BJ (cell line): Measurements from ENCODE around the gene ITK. TPM values are rescaled to one million over a fixed set of nuclear protein-coding genes. Genes with fewer than 3 reads are reported as not detected.

Experiments
- CTCF ChIA-PET: fragments of 350-600 bp; formaldehyde crosslinking; extraction: SDS; loops from one replicate; lab custom pipeline; 2021; ENCODE audit warnings: antibody characterized with exemption, inconsistent platforms; lab: Yijun Ruan, JAX
- POLR2A ChIA-PET: fragments of 300-600 bp; sonication (Branson Sonifier 250); formaldehyde crosslinking; extraction: SDS; loops from one replicate; lab custom pipeline; 2021; ENCODE audit warnings: antibody characterized with exemption; lab: Charles Lee
- DNase-seq: peaks from one replicate; pipeline ENCODE4 v3.0.0-alpha.2; 2011; ENCODE audit warnings: low read depth
- H3K27me3 ChIP-seq: 2 replicates; pipeline ENCODE4 v1.6.0; 2011; ENCODE audit warnings: low read length; ENCODE audit not compliant: control insufficient read depth, insufficient read depth
- H3K36me3 ChIP-seq: 2 replicates; pipeline ENCODE4 v1.5.1; 2011; ENCODE audit warnings: low read length; ENCODE audit not compliant: control insufficient read depth, insufficient read depth
- H3K4me3 ChIP-seq: 2 replicates; pipeline ENCODE4 v1.5.1; 2011; ENCODE audit warnings: low read depth, mild to moderate bottlenecking, control low read depth, low read length
- polyA plus RNA-seq: library from polyadenylated mRNA; depleted of rRNA; stranded (reverse); fragments of >200 nt; gene quantifications from 2 replicates; pipeline ENCODE4 v1.2.3, GENCODE V29; 2011
- TF ChIP-seq, protein P1 (sequence below): IDR thresholded peaks from 2 replicates; pipeline ENCODE4 v1.5.1; 2011; ENCODE audit warnings: low read depth, mild to moderate bottlenecking, control low read depth, inconsistent platforms, low read length, moderate library complexity; ENCODE audit not compliant: insufficient read depth

Gene ITK
- polyA plus RNA-seq, 1 experiment: not detected

DNA sequence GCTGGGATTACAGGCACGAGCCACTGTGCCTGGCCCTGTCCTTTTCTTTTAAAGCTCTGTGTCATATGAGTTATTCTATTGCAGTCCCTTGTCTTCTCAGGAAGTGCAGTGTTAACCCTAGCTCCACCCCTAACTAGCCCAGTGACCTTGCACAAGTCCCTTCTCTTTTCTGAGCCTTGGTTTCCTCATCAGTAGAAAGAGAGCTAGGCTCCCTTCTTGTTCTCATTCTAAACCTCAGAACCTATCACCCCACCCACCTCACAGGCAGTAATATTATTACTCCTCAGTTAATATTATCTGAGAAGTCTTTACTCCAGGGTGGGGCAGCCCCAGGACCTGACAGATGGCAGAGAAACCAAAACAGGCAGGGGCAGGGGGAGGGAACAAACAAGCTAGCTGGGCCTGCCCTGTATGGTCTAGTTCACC is 92.5 kb downstream of the ITK start:
- Histone ChIP-seq H3K36me3 (no peaks in the 10 kb centered on the region), H3K4me3 (no peak overlapping the region), H3K27me3 (no peaks in the 10 kb centered on the region)
- CTCF ChIA-PET: interaction anchor here (0.9 to 1.7 kb wide), 3 partner anchors 20 to 159 kb away, joined by 3 to 4 read pairs (median 3); no protein-coding TSS in a partner anchor
- no peak for DNase-seq
- TF ChIP-seq, protein P1, sequence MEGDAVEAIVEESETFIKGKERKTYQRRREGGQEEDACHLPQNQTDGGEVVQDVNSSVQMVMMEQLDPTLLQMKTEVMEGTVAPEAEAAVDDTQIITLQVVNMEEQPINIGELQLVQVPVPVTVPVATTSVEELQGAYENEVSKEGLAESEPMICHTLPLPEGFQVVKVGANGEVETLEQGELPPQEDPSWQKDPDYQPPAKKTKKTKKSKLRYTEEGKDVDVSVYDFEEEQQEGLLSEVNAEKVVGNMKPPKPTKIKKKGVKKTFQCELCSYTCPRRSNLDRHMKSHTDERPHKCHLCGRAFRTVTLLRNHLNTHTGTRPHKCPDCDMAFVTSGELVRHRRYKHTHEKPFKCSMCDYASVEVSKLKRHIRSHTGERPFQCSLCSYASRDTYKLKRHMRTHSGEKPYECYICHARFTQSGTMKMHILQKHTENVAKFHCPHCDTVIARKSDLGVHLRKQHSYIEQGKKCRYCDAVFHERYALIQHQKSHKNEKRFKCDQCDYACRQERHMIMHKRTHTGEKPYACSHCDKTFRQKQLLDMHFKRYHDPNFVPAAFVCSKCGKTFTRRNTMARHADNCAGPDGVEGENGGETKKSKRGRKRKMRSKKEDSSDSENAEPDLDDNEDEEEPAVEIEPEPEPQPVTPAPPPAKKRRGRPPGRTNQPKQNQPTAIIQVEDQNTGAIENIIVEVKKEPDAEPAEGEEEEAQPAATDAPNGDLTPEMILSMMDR: no peak
- POLR2A ChIA-PET: no interaction called here

DNA sequence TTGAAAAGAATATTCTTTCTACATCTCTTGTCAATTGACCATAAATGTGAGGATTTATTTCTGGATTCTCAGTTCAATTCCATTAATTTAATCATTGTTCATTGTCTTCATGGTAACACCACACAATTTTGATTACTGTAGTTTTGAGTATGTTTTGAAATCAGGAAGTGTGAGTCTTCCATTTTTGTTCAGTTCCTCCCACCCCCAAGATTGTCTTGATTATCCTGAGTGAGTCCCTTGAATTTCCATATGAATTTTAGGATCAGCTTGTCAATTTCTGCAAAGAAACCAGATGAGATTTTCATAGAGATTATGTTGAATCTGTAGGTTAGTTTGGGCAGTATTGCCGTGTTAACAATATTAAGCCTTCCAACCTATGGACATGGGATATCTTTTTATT is 94.8 kb downstream of the ITK start:
- no peaks in the 10 kb centered on the region for H3K36me3 ChIP-seq
- H3K4me3 ChIP-seq: no peak overlapping the region
- TF ChIP-seq, protein P1: no peak
- POLR2A ChIA-PET: no interaction called here
- H3K27me3 ChIP-seq: no peaks in the 10 kb centered on the region
- DNase-seq: no peak
- CTCF ChIA-PET: no interaction called here

GRCh38 chr5:157278319-157279037 is 97.8 kb downstream of the ITK start:
- TF ChIP-seq, protein P1: no peak
- no peak overlapping the region for H3K4me3 ChIP-seq
- no peaks in the 10 kb centered on the region for H3K27me3 ChIP-seq
- ChIA-PET POLR2A (no interaction called here), CTCF (interaction anchor here (0.8 to 1.3 kb wide), 2 partner anchors 18 to 25 kb away, joined by 3 read pairs; no protein-coding TSS in a partner anchor)
- no peak for DNase-seq
- H3K36me3 ChIP-seq: no peaks in the 10 kb centered on the region

- Histone ChIP-seq H3K36me3 (no peaks in the 10 kb centered on the region), H3K27me3 (no peaks in the 10 kb centered on the region), H3K4me3 (no peak overlapping the region)
- DNase-seq: no peak
- TF ChIP-seq, protein P1: no peak
- ChIA-PET CTCF (no interaction called here), POLR2A (no interaction called here)
These were observed 99.1 kb downstream of the ITK start for GRCh38 chr5:157279605-157280239.

DNA sequence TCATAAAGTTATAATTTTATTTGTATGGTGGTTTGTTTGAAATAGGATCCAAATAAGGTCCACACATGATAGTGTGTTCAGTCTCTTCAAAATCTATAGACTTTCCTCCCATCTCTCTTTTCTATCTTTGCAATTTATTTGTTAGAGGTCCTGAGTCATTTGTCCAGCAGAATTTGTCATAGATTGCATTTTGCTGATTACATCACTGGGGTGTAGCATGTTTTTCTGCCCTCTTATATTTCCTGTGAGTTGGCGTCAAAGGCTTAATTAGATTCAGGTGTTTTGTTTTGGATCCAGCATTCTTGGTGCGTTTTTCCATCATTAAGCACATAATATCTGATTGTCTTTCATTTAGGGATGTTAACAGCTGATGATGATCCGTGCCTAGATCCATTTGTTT is 100.3 kb downstream of the ITK start:
- ChIA-PET POLR2A (no interaction called here), CTCF (no interaction called here)
- TF ChIP-seq, protein P1: no peak
- H3K36me3 ChIP-seq: no peaks in the 10 kb centered on the region
- peak; percentile 69 for DNase-seq
- H3K4me3 ChIP-seq: no peak overlapping the region
- no peaks in the 10 kb centered on the region for H3K27me3 ChIP-seq
